Stimulated activated naive B cell treated with anti-CD40 and anti-IgM and Interleukin-4, amounts not matched to agents 10 μg/mL and 1 μg/mL and 100 μg/mL, for 72 hours (primary cell): ENCODE measurements around the gene MARK3.
A peak's percentile ranks its signal among the peaks of the same experiment; 100 is the strongest.

ENCODE experiments used
- ATAC-seq, 2 donors: fragments of 150-1000 bp; cut with Tn5 transposase; replicated peaks; 2 replicates each; pipeline ENCODE4 v1.10.0; 2021; ENCODE audit warnings: moderate library complexity in 1 of 2
- DNase-seq: peaks from one replicate; pipeline ENCODE4 v3.0.0; 2021
- H3K27ac Mint-ChIP-seq: one replicate; pipeline ENCODE4 v1.8.0; 2022; ENCODE audit warnings: mild to moderate bottlenecking, mixed read lengths
- H3K27me3 Mint-ChIP-seq, 2 donors: one replicate each; pipeline ENCODE4 v1.8.0; 2022; ENCODE audit warnings: mixed read lengths in 2 of 2
- H3K36me3 Mint-ChIP-seq, 2 donors: one replicate each; pipeline ENCODE4 v1.8.0; 2022; ENCODE audit warnings: mixed read lengths in 2 of 2, mild to moderate bottlenecking in 1 of 2
- H3K4me1 Mint-ChIP-seq, 2 donors: one replicate each; pipeline ENCODE4 v1.8.0; 2022; ENCODE audit warnings: mixed read lengths in 2 of 2, mild to moderate bottlenecking in 1 of 2
- H3K4me3 Mint-ChIP-seq, 2 donors: one replicate each; pipeline ENCODE4 v1.8.0; 2022; ENCODE audit warnings: mild to moderate bottlenecking in 2 of 2, mixed read lengths in 2 of 2, moderate library complexity in 1 of 2
- H3K9me3 Mint-ChIP-seq, 2 donors: one replicate each; pipeline ENCODE4 v1.8.0; 2022; ENCODE audit warnings: mixed read lengths in 2 of 2, mild to moderate bottlenecking in 1 of 2

Gene MARK3

DNA sequence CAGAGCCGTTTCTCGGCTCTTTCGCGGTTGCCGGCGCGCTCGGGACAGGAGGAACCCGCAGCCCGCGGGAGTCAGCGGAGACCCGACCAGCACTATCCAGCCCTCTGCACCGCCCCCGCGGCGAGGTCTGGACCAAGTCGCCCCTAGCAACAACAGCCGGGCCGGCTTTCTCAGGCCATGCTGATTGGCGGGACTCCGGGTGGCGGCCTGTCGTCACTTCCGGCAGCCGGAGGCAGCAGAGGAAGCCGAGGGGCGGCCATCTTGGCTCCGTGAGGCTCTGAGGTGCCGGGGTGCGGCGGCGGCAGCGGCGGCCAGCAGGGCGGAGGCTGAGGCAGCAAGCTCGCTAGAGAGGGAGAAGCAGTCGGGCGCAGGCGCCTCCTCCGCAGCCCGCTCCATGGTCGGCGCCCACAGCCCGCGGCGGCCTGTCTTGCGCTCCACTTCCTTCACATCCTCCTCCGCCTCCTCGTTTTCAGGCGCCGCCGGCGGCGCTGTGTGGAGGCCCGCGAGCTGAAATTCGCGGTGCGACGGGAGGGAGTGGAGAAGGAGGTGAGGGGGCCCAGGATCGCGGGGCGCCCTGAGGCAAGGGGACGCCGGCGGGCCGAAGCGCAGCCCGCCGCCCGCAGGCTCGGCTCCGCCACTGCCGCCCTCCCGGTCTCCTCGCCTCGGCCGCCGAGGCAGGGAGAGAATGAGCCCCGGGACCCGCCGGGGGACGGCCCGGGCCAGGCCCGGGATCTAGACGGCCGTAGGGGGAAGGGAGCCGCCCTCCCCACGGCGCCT, at the start of gene MARK3:
MARK3 (plus strand) TSS at position 264 of the 777 bp plus-strand sequence. CDS start 615 bp downstream, outside the sequence.
- Mint-ChIP-seq H3K27me3 (peaks cover 11 to 14% of the 10 kb centered on the region in 2 donors), H3K36me3 (peaks cover 2 to 6% of the 10 kb centered on the region in 2 donors), H3K4me1 (peaks cover 14 to 41% of the 10 kb centered on the region in 2 donors), H3K27ac (peak within 1 kb of the TSS; percentile 98), H3K4me3 (peak within 1 kb of the TSS; percentile 95 to 98), H3K9me3 (peaks cover 0 to 1% of the 10 kb centered on the region in 2 donors)
- DNase-seq: peak; percentile 97
- peak; percentile 96 to 97 for ATAC-seq

DNA sequence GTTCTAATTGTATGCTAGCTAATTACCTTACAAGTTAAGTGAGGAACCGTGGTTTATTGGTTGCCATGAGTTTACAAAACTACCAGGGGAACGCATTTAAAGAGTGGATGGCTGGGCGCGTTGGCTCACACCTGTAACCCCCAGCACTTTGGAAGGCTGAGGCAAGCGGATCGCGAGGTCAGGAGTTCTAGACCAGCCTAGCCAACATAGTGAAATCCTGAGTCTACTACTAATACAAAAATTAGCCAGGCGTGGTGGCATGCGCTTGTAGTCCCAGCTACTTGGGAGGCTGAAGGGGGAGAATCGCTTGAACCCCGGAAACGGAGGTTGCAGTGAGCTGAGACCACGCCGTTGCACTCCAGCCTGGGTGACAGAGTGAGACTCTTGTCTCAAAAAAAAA, 49.0 kb upstream of the MARK3 start:
- Mint-ChIP-seq H3K4me3 (peak overlapping the region; percentile 48 to 96), H3K27me3 (no peaks in the 10 kb centered on the region), H3K4me1 (peaks cover 28 to 46% of the 10 kb centered on the region in 2 donors), H3K9me3 (no peaks in the 10 kb centered on the region), H3K27ac (peak overlapping the region; percentile 95), H3K36me3 (peaks cover 39 to 55% of the 10 kb centered on the region in 2 donors)
- no peak for DNase-seq
- ATAC-seq: no peak

DNA sequence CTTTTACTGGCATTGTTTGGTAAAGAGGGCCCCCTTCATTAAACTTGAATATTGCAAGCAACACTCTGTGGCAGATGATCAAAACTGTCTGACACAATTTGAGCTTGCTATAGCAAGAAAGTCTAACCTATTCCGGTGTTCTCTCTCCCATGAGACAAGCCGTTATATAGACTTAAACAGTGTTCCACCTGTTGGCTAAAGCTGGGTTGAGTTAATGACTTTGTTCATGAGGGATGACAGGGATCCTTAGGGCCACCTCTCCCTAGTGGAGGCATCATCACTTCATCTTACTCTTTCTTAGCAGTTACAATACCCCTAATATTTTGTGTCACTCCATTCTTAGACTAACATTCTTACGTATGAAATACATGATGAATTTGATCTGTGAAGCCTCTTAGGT, 47.4 kb upstream of the MARK3 start:
- peaks cover 24 to 49% of the 10 kb centered on the region in 2 donors for H3K4me1 Mint-ChIP-seq
- no peaks in the 10 kb centered on the region for H3K27me3 Mint-ChIP-seq
- H3K9me3 Mint-ChIP-seq: no peaks in the 10 kb centered on the region
- ATAC-seq (no peak), DNase-seq (no peak)
- H3K4me3 Mint-ChIP-seq: peak overlapping the region in 1 of 2 donors; percentile 19
- peaks cover 47 to 66% of the 10 kb centered on the region in 2 donors for H3K36me3 Mint-ChIP-seq
- peak overlapping the region; percentile 86 for H3K27ac Mint-ChIP-seq

DNA sequence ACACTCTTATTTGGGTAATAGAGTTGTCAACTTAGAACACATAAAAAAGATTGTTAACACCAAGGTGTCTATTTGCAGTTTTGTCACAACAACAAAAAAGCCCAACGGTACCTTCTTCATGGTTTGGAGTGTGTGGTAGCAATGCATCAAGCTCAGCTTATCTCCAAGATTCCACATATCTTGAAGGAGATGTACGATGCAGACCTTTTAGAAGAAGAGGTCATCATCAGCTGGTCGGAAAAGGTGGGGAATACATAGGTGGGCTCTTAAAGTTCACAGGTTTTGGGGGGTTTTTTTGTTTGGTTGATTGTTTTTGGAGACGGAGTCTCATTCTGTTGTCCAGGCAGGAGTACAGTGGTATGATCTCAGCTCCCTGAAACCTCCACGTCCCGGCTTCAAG, 45.7 kb upstream of the MARK3 start:
- Mint-ChIP-seq H3K4me1 (peaks cover 23 to 43% of the 10 kb centered on the region in 2 donors), H3K27ac (peak overlapping the region; percentile 56), H3K9me3 (no peaks in the 10 kb centered on the region), H3K36me3 (peaks cover 50 to 74% of the 10 kb centered on the region in 2 donors), H3K27me3 (no peaks in the 10 kb centered on the region), H3K4me3 (no peak overlapping the region)
- DNase-seq (no peak), ATAC-seq (no peak)

DNA sequence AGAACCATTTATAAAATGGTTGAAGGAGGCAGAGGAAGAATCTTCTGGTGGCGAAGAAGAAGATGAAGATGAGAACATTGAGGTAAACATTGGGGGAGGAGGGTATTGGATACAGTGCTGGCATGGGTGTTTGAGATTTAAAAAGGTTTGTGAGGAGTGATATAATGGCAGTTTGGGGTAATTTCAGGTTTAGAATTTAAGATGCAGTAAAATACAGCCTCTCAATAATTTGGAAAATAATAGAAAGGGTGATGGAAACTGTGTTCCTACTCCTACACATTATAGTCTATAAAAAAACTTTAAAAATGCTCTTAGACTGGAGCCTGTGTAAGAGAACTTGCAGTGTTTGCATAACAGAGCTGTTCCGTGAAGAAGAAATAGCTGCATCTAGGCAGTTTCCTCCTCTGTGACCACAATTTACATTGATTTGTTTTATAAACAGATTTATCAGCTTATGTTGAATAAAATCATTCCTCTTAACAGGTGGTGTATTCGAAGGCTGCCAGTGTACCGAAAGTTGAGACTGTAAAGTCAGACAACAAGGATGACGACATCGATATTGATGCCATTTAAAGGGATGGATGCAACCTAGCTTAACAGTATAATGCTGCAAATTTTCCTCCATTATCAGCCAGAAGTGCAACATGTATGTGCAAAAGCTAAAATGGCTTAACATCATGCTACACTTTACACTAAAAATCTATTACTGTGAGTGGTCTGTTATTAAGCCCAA, 44.6 kb upstream of the MARK3 start:
- no peak for DNase-seq
- Mint-ChIP-seq H3K36me3 (peaks cover 44 to 74% of the 10 kb centered on the region in 2 donors), H3K27me3 (no peaks in the 10 kb centered on the region), H3K27ac (peak overlapping the region; percentile 4), H3K9me3 (no peaks in the 10 kb centered on the region), H3K4me3 (peak overlapping the region in 1 of 2 donors; percentile 4), H3K4me1 (peaks cover 20 to 37% of the 10 kb centered on the region in 2 donors)
- no peak for ATAC-seq

DNA sequence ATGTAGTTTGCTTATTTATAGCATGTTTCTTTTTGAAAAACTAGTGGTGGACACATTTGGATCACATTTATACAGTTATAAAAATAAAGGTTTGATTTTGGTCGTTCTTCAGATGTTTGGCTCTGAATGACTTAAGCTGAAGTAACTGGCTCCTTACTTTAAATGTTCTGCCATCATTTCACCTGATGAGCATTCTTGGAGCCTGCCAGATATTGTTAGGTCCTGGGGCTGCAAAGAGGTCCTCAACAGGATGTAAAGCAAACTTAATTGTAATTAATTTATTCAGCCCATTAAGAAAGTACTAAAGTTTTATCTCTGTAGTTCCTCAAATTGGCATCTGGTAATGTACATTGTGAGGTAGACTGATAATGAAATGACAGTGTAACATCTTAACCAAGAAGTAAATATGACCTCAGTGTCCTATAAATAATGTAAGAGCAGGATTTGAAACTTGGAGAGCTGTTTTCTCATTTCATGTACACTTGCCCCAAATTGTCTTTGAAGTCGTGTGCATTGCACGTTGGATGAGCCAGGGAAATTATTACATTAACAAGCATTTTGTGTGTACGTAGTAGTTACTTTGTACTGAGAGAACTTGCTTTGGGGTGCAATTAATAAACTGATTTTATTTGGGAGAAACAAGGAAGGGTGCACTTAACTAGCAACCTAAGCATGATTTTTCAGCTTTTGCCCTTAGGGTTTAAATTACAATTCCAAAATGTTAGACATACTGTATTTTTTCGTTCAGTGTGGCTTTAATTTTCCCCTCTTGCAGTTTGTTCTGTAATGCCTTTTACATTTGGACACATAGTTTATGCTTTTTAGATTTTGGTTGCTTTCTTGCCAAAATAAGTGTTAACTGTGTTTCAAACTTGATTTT, 43.7 kb upstream of the MARK3 start:
- ATAC-seq (peak; percentile 44 to 45), DNase-seq (no peak)
- no peak overlapping the region for H3K4me3 Mint-ChIP-seq
- H3K9me3 Mint-ChIP-seq: no peaks in the 10 kb centered on the region
- H3K4me1 Mint-ChIP-seq: peaks cover 14 to 29% of the 10 kb centered on the region in 2 donors
- H3K36me3 Mint-ChIP-seq: peaks cover 38 to 66% of the 10 kb centered on the region in 2 donors
- no peak overlapping the region for H3K27ac Mint-ChIP-seq
- no peaks in the 10 kb centered on the region for H3K27me3 Mint-ChIP-seq

DNA sequence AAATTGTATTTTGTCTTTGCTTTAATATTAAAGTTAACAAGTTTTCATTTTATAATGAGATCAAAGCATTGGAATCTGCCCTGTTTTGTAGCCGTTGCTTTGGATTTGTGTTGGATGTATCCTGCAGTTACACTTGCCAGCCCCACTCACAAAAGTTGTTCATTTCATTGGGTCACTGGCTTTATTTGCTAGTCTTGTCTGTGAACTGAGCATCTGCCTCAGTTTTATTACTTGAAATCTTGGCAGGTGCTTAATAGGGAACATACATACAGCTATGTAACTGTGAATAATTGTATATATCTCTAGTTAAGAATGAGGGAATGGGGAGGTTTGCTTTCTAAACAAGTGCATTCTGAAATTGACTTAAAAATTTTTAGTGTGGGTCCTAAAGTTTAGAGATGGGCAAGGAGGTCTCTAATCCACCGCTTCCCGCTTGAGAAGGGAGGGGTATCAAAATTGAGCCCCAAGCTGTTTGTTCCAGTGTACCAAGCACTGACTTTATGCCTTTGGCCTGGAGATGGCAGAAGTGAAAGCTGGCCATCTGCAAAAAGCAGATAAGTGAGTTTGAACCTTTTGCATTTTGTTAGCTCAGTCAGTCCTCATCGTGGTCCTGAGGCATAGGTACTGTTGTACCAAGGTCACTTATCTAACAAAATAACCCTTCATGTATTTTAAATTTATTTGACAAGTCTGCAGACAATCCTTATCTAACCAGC, 41.9 kb upstream of the MARK3 start:
- H3K4me1 Mint-ChIP-seq: peaks cover 10 to 28% of the 10 kb centered on the region in 2 donors
- H3K9me3 Mint-ChIP-seq: no peaks in the 10 kb centered on the region
- no peak for DNase-seq
- ATAC-seq: no peak
- H3K36me3 Mint-ChIP-seq: peaks cover 30 to 51% of the 10 kb centered on the region in 2 donors
- no peak overlapping the region for H3K4me3 Mint-ChIP-seq
- no peak overlapping the region for H3K27ac Mint-ChIP-seq
- no peaks in the 10 kb centered on the region for H3K27me3 Mint-ChIP-seq

DNA sequence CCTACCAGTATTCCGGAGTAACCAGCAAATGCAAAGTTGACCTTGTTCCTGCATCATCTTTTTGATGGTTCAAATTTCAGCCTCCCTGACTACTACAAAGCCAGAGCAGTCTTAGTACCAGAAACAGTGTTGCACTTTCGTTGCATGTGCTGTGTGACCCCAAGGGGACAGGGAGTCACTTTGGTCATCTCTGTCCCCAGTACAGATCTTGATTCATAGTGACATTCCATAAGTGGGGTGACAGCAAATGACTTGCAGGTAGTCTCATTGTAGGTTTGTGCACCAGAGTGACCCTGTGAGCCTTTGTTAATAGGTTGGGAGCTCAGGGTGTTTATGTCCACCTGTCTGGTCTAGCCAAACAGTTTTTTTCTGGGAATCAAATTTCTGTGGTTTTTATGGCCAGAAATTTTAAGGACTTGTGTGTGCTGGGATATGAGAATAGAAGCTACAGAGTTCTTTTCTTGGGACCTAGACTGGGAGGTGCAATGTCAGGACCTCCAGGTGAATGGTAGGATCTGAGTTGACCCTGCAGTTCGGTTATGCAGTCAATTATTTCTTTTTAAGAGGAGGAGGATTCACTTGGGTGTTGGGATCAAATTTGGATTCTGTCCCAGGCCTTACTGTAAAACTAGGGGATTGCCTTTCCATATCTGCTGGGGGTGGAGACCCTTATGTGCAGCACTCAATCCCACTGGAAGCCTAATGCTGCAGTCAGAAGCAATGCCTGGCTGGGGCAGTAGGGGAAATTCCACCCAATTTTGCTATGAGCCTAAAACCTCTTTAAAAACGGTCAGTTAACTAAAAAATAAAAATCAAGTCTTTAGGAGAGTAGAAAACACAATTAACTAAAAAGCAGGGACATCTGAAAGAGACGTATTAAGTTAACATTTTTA, 41.1 kb upstream of the MARK3 start:
- Mint-ChIP-seq H3K27me3 (no peaks in the 10 kb centered on the region), H3K9me3 (no peaks in the 10 kb centered on the region), H3K36me3 (peaks cover 26 to 43% of the 10 kb centered on the region in 2 donors), H3K4me1 (peaks cover 6 to 22% of the 10 kb centered on the region in 2 donors), H3K4me3 (no peak overlapping the region), H3K27ac (peak overlapping the region; percentile 51)
- ATAC-seq: no peak
- DNase-seq: no peak

DNA sequence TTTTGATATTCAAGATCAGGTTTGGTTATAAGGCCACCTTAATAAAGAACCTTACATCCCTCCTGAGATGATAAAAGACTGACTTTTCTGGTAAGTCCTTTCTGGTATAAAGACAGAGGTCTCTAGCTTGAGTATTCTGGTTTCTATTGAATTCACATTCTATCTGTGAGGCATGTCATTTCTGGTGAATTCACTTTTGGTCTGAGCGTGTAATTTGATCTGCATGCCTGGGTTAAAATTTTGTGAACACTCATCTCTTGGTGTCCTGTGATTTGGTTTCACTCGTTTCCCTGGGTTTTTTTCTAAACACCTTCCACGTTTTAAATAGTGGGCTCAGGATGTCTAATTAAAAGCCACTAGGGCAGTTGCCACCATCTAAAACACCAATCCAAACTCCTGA, 38.9 kb upstream of the MARK3 start:
- Mint-ChIP-seq H3K9me3 (no peaks in the 10 kb centered on the region), H3K4me1 (peaks cover 1 to 10% of the 10 kb centered on the region in 2 donors), H3K36me3 (peaks cover 14 to 31% of the 10 kb centered on the region in 2 donors), H3K4me3 (no peak overlapping the region), H3K27me3 (no peaks in the 10 kb centered on the region), H3K27ac (no peak overlapping the region)
- DNase-seq: no peak
- ATAC-seq: no peak

DNA sequence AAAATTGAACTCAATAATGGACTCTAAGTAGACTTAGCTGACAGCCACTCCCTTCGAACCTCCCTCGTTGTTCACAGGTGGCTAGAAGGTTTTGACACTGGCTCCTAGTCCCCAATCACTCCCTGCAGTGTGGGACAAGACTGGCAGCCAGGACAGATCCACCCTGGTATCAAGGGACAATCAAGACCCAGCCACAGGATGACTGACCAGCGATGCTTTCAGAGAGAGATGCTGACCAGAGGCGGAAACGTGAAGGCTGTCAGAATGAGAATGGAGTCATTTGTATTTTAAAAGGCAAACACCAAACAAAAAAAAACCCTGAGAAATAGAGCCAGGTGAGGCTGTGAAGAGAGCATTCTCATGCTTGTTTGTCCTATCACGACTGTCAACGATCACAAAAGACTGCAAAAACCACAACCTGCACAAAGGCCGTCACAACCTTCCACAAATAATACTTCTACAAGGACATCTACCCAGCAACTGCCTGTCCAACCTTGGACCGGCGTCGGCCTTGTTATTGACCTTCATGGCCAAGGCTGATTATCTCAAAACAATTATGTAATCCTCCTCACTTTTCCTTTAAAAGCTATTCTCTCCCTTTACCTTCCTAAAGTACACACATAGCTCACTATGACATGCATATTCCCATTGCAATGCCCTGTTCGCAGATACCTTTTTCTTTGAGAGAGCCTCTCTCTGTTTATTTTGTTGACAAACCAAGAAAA, 38.0 kb upstream of the MARK3 start:
- H3K4me1 Mint-ChIP-seq: peaks cover 1 to 2% of the 10 kb centered on the region in 2 donors
- ATAC-seq (no peak), DNase-seq (no peak)
- peak overlapping the region; percentile 69 for H3K27ac Mint-ChIP-seq
- peak overlapping the region in 1 of 2 donors; percentile 6 for H3K4me3 Mint-ChIP-seq
- no peaks in the 10 kb centered on the region for H3K9me3 Mint-ChIP-seq
- peaks cover 7 to 25% of the 10 kb centered on the region in 2 donors for H3K36me3 Mint-ChIP-seq
- no peaks in the 10 kb centered on the region for H3K27me3 Mint-ChIP-seq

DNA sequence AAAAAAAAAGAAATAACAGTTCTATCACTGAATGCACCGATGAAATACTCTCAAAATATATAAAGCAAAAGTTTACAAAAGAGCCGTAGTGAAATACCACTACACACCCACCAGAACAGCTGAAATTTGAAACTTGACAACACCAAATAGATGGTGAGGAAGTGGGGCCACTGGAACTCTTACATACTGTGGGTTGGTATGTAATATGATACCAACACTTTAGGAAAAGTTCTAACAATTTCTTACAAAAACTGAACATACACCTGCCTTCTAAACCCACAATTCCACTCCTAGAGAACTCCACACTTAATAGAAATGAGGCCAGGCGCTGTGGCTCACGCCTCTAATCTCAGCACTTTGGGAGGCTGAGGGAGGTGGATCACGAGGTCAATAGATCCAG, 37.1 kb upstream of the MARK3 start:
- H3K4me3 Mint-ChIP-seq: no peak overlapping the region
- peaks cover 6 to 19% of the 10 kb centered on the region in 2 donors for H3K36me3 Mint-ChIP-seq
- H3K4me1 Mint-ChIP-seq: peaks cover 0 to 1% of the 10 kb centered on the region in 2 donors
- no peak for DNase-seq
- no peak overlapping the region for H3K27ac Mint-ChIP-seq
- H3K27me3 Mint-ChIP-seq: no peaks in the 10 kb centered on the region
- no peaks in the 10 kb centered on the region for H3K9me3 Mint-ChIP-seq
- no peak for ATAC-seq

DNA sequence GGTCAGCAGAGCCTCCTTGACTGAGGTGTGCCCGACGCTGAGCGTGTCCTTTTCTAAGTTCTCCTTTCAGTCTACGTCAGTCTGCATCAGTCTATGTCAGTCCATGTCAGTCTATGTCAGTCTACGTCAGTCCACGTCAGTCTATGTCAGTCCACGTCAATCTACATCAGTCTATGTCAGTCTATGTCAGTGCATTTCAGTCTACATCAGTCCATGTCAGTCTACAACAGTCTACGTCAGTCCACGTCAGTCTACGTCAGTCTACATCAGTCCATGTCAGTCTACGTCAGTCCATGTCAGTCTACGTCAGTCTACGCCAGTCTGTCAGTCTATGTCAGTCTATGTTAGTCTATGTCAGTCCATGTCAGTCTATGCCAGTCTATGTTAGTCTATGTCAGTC, 35.2 kb upstream of the MARK3 start:
- H3K27me3 Mint-ChIP-seq: peaks cover 4 to 6% of the 10 kb centered on the region in 2 donors
- ATAC-seq (peak in 1 of 2 donors; percentile 18), DNase-seq (no peak)
- no peaks in the 10 kb centered on the region for H3K4me1 Mint-ChIP-seq
- no peaks in the 10 kb centered on the region for H3K9me3 Mint-ChIP-seq
- H3K4me3 Mint-ChIP-seq: no peak overlapping the region
- H3K36me3 Mint-ChIP-seq: peaks cover 2 to 4% of the 10 kb centered on the region in 2 donors
- H3K27ac Mint-ChIP-seq: no peak overlapping the region
